NCI-H82 (cell line): ENCODE measurements around the gene BHLHA9.
A peak's percentile ranks its signal among the peaks of the same experiment; 100 is the strongest.

Experiments used
- DNase-seq: peaks from one replicate; lab custom pipeline; 2025; lab: John Stamatoyannopoulos, UW

The BHLHA9 gene

DNA sequence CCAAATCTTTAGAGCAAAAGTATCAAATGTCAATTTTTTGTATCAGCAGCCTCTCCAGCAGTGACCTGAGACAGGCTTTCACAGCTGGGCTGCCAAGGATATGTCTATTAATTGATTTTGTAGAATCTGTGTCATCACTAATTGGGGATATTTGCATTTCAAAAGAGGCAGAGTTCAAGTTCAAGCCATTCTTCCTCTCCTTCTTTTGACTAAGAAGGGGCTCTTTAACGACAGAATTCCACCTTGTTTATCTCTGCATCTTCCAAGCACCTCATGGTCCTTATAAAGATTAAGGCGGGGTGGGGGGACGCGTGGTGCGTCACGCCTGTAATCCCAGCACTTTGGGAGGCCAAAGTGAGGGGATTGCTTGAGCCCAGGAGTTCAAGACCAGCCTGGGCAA lies 15.2 kb upstream of the BHLHA9 start:
- DNase-seq = no peak

DNA sequence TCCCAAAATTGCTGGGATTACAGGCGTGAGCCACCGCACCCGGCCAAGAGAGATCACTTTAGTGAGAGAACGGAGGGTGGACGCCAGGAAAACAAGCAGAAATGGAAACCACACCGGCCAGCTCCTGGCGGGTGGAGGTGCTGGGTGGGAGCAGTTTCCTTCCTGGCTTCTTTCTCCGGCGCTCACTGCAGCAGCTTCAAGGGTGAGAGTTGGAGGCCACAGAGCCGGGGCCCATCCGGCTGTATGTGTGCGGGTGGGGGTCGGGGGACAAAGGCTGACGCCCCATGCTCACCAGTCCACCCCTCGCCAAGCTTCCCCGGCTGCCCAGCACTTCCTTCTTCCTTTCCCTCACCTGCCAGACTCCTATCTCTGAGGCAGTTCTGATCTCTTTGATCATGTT lies 13.5 kb upstream of the BHLHA9 start:
- DNase-seq = no peak

DNA sequence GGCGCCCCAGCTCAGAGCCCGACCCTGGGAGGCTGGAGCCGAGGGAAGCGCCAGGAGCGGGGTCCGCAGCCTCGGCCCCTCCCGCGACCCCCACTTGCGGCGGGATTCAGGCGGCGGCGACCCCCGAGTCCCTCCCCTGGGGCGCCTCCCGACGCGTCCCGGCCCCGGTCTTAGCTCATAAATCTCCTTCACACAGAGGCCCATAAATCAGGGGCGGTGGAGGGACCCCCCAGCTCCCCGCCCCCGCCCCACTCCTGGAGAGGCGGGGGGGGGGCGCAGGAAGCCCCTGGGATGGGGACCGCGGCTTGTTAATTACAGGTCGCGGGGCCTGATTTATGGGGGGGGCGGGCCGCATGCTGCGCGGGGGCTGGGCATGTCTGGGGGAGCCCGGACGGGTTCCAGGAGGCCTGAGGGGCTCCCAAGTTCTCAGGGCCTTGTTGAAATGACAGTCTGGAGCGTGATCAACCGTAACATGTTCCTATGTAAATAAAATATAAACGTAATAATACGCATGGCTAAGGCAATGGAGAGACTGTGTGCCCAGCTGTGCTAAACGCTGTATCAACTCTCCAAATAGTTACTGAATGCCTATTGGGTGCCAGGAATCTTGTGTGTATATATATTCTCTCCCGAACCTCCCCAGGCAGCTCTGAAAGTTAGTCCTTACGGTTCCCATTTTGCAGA lies 10.0 kb upstream of the BHLHA9 start:
- DNase-seq = no peak

DNA sequence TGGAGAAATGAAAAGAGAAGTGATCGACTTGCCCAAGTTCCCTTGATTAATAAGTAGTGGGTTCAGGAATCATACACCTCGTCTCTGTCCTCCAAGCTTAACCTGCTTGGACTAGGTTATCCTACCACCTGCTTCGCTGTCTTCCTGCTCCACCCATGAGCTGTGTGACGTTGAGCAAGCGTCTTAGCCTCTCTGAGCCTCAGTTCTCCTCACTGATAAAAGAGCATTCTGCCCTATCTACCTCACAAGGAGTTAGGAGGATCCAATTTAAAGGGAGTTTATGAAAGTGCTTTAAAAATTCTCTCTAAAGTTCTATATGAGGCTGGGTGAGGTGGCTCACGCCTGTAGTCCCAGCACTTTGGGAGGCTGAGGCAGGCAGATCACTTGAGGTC lies 9.5 kb upstream of the BHLHA9 start:
- no peak for DNase-seq

DNA sequence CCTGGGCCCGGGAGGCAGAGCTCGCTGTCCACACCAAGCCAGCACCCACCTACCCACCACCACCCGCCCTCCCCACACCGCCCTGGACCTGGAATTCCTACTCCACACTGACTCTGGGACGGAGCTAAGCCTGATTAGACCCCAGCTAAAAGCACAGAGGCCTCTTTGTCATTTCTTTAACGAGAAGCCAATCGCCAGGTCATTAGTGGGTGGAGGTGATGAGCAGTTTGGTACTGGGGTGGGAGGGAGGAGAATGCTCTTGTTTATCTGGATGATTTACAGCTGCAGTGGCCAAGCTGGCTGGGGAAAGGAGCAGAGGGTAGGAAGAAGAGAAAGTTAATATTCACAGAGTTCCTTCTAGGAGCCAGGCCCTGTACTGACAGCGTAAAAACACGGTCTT lies 6.0 kb upstream of the BHLHA9 start:
- peak; percentile 73 for DNase-seq

DNA sequence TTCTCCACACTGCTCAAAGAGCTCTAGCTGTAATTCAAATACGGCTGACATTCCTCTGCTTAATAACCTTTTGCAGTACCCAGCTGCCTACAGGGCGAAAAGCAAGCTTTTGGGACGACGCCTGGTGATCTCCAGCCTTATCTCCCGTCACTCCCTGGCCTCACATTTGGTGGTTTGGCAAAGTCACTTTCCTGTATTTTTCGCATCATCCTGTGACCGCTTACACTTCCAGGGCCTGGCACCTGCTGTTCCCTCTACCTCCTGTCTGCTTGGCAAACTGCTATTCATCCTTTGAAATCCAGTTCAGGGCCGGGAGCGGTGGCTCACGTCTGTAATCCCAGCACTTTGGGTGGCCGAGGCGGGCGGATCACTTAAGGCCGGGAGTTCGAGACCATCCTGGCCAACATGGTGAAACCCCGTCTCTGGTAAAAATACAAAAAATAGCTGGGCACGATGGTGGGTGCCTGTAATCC lies 2.7 kb upstream of the BHLHA9 start:
- DNase-seq = no peak

DNA sequence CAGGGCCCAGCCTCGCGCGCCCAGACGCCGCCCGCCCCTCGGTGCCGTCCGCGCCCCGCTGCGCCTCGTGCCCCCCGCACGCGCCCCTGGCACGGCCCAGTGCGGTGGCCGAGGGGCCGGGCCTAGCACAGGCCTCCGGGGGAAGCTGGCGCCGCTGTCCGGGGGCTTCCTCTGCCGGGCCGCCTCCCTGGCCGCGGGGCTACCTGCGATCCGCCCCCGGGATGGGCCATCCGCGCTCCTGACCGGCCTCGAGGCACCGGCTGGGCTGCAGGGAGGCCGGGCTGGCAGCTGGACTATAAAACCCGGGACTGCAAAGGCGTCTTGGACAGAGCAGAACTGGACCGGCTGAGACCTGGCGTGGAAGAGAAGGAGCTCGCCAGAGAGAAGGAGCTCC lies 783 bp downstream of the BHLHA9 start:
- no peak for DNase-seq

DNA sequence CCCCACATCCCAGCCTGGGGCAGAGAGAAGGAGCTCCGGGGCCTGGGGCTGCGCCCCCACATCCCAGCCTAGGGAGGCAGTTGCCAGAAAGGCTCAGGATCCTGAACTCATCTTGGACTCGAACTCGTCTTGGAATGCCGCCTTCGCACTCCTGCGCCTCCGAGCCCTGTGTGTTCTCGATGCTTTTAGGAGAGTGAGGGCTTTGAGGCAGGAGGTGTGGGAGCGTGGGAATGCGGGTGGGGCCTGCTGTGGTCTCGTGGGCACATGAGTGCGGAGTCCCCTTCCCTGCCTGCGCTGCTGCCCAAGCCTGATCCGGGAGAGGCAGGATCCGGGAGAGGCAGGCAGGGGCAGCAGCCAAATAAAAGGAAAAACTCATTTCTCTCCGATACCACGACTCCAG lies 1.2 kb downstream of the BHLHA9 start:
- no peak for DNase-seq

DNA sequence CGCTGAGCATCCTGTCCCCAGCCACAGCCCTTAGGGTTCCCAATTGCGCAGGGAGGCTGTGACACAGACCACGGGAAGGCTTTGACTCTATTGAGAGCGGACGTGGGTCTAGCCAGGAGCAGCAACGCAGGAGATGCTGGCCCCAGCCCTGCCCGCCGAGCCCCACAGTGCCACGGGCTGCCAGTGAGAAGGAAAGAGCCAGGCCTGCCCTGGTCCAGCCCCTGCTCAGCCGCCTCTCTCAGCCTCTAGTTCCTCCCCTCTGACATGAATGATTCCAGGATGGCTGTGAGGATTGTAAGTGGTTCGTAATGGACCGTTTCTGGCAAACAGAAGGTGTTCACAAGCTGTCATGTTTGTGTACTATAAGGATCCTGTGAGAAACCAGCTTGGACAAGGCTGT lies 2.5 kb downstream of the BHLHA9 start:
- DNase-seq = no peak

DNA sequence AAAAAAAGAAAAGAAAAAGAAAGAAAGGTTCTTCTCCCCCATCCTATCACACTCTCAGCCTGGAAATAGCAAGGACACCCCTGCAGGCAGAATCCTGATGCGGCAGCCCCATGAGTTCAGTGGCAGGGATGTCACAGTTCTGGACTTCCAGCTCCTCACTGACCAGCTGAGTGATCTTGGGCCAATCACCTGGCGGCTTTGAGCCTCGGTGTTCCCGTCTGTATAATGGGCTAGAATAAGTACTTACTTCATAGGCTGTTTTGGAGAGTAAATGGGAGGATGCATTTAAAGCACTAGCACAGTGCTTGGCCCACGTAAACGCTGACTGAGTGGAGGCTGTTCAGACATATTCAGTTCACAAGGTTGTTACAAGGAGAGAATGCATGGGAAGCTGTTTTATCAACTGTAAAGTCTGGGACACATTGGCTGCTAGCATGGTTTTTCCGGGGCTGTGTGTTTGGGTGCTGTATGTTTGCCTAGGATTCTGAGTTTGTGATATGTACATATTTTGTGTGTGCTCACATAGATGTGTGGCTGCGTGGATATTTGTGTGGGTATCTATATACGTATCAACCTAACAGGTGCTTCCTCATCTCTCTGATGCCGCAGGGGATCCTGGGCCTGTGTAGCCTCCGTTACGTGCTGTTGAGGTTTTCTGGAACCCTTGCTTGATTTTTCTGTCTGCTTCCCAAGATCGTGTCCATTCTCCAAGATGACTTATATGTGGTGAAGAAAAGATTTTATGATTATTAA lies 3.4 kb downstream of the BHLHA9 start:
- DNase-seq = no peak

DNA sequence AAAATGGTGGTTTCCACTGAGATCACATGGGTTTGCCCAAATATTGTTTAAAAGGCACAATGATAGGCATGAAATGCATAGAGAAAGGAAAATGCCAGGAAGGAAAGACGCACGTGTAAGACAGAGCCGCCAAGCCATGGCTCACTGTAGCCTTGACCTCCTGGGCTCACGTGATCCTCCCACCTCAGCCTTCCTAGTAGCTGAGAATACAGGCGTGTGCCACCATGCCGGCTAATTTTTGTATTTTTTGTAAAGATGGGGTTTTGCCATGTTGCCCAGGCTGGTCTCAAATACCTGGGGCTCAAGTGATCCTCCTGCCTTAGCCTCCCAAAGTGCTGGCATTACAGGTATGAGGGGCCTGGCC lies 4.0 kb downstream of the BHLHA9 start:
- DNase-seq = no peak

DNA sequence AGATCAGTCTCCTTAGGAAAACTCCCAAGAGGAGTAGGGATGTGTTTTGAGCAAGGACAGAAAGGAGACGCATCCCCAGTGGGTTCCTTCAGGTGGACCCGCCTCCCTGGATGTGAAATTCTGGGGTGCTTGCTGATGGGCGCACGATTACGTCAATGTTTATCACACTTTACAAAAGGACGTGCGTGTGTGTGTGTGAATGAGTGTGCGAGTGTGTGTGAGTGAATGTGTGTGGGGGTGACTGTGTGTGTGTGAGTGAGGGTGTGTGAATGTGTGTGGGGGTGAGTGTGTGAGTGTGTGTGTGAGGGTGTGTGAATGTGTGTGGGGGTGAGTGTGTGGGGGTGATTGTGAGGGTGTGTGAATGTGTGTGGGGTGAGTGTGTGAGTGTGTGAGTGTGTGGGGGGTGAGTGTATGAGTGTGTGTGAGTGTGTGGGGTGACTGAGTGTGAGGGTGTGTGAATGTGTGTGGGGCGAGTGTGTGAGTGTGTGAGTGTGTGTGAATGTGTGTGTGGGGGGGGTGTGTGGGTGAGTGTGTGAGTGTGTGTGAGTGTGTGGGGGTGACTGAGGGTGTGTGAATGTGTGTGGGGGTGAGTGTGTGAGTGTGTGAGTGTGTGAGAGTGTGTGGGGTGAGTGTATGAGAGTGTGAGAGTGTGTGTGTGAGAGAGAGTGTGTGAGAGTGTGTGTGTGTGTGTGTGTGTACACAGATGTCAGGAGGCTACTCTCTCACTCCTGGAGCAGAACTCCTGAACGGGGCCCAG lies 5.1 kb downstream of the BHLHA9 start:
- no peak for DNase-seq

DNA sequence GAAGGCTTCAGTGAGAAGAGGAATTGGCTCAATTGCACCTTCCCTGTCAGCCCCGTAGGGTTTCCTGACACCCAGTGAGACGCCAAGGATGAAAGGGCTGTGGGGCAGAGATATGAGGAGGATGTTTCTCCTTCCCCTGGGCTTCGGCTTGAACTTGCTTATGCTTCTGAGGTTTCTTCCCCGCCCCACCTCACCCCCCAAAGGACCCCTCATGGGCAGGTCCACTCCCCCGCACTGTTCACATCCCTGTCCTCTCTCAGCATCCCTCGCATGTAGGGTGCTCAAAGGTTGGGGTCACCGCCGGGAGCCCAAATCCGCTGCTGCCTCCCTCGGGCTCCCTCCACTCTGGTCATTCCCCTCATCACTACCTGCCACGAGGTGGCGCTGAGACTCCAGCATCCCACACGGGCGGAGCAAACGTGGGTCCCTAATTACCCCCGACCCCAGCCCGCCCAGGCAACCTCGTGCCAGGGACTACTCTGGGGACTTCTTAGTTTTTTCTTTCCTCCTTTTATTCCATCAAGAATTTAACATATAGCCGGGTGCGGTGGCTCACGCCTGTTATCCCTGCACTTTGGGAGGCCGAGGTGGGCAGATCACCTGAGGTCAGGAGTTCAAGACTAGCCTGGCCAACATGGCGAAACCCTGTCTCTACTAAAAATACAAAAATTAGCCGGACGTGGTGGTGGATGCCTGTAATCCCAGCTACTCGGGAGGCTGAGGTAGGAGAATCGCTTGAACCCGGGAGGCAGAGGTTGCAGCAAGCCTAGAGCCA lies 5.9 kb downstream of the BHLHA9 start:
- peak; percentile 87 for DNase-seq

DNA sequence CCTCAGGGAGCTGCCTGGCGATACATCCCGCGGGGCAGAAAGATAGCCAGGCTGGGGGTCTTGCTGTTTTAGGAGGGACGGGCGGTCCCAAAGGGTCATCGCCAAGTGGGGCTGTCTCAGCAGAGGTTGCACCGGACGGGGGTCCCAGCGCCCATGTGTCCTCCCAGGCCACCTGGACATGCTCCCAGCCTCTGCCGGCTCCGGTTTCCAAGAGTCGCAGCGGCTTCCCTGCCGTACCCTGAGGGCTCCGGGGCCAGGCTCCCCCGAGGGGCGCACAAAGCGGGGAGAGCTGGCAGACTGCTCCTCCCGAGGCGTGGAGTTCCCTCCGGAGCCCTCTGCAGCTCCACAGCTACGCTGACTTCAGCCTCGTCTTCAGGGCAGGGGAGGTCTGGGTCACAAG lies 10.4 kb downstream of the BHLHA9 start:
- no peak for DNase-seq

DNA sequence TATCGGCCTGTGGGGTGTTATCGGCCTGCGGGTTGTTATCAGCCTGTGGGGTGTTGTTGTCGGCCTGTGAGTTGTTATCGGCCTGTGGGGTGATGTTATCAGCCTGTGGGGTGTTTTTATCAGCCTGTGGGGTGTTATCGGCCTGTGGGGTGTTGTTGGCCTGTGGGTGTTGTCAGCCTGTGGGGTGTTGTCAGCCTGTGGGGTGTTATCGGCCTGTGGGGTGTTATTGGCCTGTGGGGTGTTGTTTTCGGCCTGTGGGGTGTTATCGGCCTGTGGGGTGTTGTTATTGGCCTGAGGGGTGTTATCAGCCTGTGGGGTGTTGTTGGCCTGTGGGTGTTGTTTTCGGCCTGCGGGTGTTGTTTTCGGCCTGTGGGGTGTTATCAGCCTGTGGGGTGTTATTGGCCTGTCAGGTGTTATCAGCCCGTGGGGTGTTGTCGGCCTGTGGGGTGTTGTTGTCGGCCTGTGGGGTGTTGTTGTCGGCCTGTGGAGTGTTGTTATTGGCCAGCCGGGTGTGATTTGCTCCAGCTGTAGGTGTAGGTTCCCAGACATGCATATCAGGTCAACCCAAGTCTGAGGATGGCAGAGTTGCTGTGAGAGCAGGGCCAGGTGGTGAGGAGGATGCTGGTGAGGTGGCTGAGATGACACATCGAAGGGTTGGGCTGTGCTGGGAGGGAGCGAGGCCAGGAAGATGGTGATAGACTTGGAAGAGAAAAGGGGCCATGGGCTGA lies 16.3 kb downstream of the BHLHA9 start:
- no peak for DNase-seq

DNA sequence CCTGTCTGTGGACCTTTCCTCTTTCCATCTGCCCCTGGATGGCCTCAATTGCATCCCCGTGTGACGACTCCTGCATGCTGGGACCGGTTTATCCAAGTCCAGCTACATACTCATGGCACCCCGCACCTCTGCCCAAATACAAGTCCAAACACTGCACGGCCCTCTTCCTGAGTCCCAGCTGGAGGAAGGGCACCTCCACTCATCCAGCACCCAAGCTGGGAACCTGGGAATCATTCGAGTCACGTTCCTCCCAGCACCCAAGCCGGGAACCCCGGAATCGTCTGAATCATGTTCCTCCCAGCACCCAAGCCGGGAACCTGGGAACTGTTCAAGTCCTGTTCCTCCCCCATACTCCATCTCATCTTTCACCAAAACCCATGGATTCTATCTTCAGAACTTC lies 19.5 kb downstream of the BHLHA9 start:
- DNase-seq = no peak

DNA sequence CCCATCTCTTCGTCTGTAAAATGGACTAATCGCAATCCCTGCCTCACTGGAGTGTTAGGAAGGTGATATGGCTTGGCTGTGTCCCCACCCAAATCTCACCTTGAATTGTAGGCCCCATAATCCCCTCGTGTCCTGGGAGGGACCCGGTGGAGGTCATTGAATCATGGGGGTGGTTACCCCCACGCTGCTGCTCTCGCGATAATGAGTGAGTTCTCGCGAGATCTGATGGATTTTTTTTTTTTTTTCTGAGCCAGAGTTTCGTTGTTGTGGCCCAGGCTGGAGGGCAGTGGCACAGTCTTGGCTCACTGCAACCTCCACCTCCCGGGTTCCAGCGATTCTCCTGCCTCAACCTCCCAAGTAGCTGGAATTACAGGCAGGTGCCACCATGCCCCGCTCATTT lies 20.4 kb downstream of the BHLHA9 start:
- no peak for DNase-seq

DNA sequence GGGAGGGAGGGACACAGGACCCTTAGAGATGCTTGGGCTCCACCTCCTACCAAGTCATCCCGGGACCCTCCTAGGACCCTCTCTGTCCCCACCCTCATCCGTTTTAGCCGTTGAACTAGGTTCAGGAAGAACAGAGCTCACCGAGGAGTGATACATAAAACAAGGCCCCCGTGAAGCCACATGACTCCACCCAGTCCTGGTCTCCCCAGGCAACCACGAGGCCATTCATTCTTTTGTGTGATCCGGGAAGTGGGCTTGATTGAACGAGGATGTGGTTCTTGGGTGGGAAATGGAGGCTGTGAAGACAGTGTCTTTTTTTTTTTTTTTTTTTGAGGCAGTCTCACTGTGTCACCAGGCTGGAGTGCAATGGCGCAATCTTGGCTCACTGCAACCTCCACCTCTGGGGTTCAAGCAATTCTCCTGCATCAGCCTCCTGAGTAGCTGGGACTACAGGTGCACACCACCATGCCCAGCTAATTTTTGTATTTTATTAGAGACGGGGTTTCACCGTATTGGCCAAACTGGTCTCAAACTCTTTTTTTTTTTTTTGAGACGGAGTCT lies 24.0 kb downstream of the BHLHA9 start:
- DNase-seq = no peak

DNA sequence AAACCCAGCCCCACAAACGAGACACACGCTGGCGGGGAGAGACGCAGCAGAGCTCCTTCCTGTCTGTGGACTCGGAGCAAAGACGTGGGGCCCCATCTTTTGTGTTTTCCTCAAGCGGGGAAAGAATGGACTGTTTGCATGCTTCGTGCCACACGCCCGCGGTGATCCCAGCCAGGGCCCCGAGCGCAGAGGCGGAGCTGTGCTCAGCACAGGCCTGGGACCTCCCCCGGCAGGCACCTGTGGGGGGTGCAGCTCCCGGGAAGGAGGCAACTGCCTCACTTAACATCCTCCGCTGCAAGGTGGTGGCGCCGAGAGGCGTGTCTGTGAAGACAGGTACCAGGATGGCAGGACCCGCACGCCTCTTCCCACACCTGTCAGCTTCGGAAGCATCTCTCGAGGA lies 28.4 kb downstream of the BHLHA9 start:
- DNase-seq = no peak

DNA sequence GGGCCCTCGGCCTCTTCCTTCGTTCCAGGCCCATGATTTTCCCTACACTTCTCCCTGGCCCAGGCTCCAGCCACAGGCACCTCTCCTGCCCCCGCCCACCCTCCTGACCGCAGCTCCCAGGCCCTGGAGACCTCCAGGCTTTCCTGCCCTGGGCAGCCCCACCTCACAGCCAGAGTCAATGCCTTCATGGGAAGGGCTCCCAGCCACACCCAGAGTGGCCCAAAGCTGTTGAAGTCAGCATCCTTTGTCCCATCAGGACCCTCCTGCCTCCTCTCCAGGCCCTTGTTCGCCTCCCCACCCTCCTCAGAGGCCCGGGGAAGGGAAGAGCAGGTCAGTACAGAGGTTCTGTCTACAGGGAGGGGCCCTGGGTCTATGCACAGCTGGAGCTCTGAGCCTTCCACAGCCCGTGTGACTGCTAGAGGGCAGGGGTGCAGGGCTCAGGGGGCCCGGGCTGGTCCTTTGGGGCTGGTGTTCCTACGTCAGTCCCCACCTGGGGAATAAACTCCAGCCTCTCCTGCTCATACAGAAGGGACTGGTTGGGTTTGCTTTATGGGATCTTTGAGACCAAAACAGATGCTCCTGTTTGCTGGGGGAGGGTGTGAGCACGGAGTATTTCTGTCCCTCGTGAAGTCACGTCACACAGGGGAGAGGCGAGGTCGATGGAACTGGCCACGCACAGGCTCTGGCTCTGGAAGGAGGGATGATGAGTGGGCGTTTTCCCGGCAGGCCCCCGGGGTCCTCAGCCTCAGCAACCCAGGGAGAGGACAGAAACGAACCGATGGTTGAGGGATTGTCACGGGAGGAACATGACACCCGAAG lies 29.5 kb downstream of the BHLHA9 start:
- DNase-seq = no peak
